B cell (primary cell): Measurements from ENCODE around the gene CPSF4L. TPM values are rescaled to one million over a fixed set of nuclear protein-coding genes. Genes with fewer than 3 reads are reported as not detected.

Experiments
- ATAC-seq: fragments of 200-7000 bp; cut with Tn5 transposase; one replicate; pipeline ENCODE4 v1.10.0; 2021; ENCODE audit warnings: low read depth, mild to moderate bottlenecking, moderate number of reproducible peaks, moderate library complexity
- CTCF ChIA-PET: fragments of 350-600 bp; sonication (Branson Sonifier 250); formaldehyde crosslinking; loops from one replicate; lab custom pipeline; 2021; ENCODE audit warnings: antibody characterized with exemption, inconsistent platforms; lab: Charles Lee
- POLR2A ChIA-PET: fragments of 350-600 bp; sonication (Branson Sonifier 250); formaldehyde crosslinking; loops from one replicate; lab custom pipeline; 2021; ENCODE audit warnings: antibody characterized with exemption; lab: Charles Lee
- DNase-seq: peaks from one replicate; pipeline ENCODE4 v3.0.0; 2013
- H2AFZ ChIP-seq: 2 replicates; pipeline ENCODE4 v1.6.1; 2012; ENCODE audit warnings: mild to moderate bottlenecking, low read depth, low read length; ENCODE audit not compliant: insufficient read depth, poor library complexity, severe bottlenecking
- H3K27ac ChIP-seq, 2 donors: 1 replicate in 1 of 2; 2 replicates in 1 of 2; pipeline ENCODE4 v1.5.1; 2012 to 2013; ENCODE audit warnings: low read length in 2 of 2, mild to moderate bottlenecking in 2 of 2, moderate library complexity in 1 of 2
- H3K27me3 ChIP-seq, 4 experiments: fragments of 200-600 bp in 1 of 4; sonication (generic) in 1 of 4; replicated peaks in 1 of 4; 1 replicate in 2 of 4; 2 replicates in 2 of 4; pipeline versions ENCODE4 v1.6.1 to v1.7.0; 2013 to 2016; ENCODE audit warnings: low read length in 3 of 4, mild to moderate bottlenecking in 2 of 4, mixed read lengths in 1 of 4, moderate library complexity in 1 of 4; ENCODE audit not compliant: insufficient read depth in 4 of 4, control insufficient read depth in 3 of 4; ENCODE audit errors: control extremely low read depth in 1 of 4
- H3K36me3 ChIP-seq, 2 experiments: replicated peaks in 1 of 2; 1 replicate in 1 of 2; 2 replicates in 1 of 2; pipeline versions ENCODE4 v1.6.1 to v1.7.1; 2013; ENCODE audit warnings: low read length in 1 of 2; ENCODE audit not compliant: insufficient read depth in 2 of 2, control insufficient read depth in 1 of 2; ENCODE audit errors: control extremely low read depth in 1 of 2, extremely low read depth in 1 of 2
- H3K4me1 ChIP-seq, 2 donors: fragments of 200-600 bp in 1 of 2; sonication (generic) in 1 of 2; 1 replicate in 1 of 2; 2 replicates in 1 of 2; pipeline versions ENCODE4 v1.5.1 to v1.6.1; 2013 to 2017; ENCODE audit warnings: low read length in 2 of 2; ENCODE audit not compliant: control insufficient read depth in 2 of 2, insufficient read depth in 2 of 2
- H3K4me2 ChIP-seq: replicated peaks from 2 replicates; pipeline ENCODE3; 2012; ENCODE audit warnings: mild to moderate bottlenecking, low read depth, low read length; ENCODE audit not compliant: poor library complexity, severe bottlenecking
- H3K4me3 ChIP-seq, 5 experiments: fragments of 200-600 bp in 1 of 5; sonication (generic) in 1 of 5; 1 replicate in 3 of 5; 2 replicates in 2 of 5; pipeline versions ENCODE4 v1.5.1 to v1.7.0; 2011 to 2016; ENCODE audit warnings: low read length in 4 of 5, mild to moderate bottlenecking in 4 of 5, low read depth in 2 of 5, control low read depth in 1 of 5, moderate library complexity in 1 of 5; ENCODE audit not compliant: insufficient read depth in 1 of 5; ENCODE audit errors: control extremely low read depth in 1 of 5, extremely low read depth in 1 of 5
- H3K79me2 ChIP-seq: fragments of 200-600 bp; sonication (generic); one replicate; pipeline ENCODE4 v1.6.0; 2016; ENCODE audit warnings: low read length; ENCODE audit not compliant: control insufficient read depth, insufficient read depth
- H3K9ac ChIP-seq: fragments of 200-600 bp; sonication (generic); 2 replicates; pipeline ENCODE4 v1.6.1; 2017; ENCODE audit warnings: mild to moderate bottlenecking, low read length, moderate library complexity
- H3K9me3 ChIP-seq, 3 donors: one replicate each; pipeline versions ENCODE4 v1.6.1 to v1.7.1; 2013; ENCODE audit warnings: low read length in 2 of 3; ENCODE audit not compliant: control insufficient read depth in 2 of 3, insufficient read depth in 1 of 3; ENCODE audit errors: control extremely low read depth in 1 of 3
- H4K20me1 ChIP-seq: 2 replicates; pipeline ENCODE4 v1.6.0; 2012; ENCODE audit warnings: mild to moderate bottlenecking, low read length; ENCODE audit not compliant: insufficient read depth, control insufficient read depth, poor library complexity, severe bottlenecking
- H3K27ac Mint-ChIP-seq: one replicate; pipeline ENCODE4 v1.8.0; 2021; ENCODE audit warnings: mixed read lengths
- H3K27me3 Mint-ChIP-seq: one replicate; pipeline ENCODE4 v1.8.0; 2021; ENCODE audit warnings: mixed read lengths
- H3K4me1 Mint-ChIP-seq: one replicate; pipeline ENCODE4 v1.8.0; 2021; ENCODE audit warnings: mixed read lengths
- H3K4me3 Mint-ChIP-seq: one replicate; pipeline ENCODE4 v1.8.0; 2021; ENCODE audit warnings: mixed read lengths
- H3K9me3 Mint-ChIP-seq: one replicate; pipeline ENCODE4 v1.8.0; 2022; ENCODE audit warnings: mixed read lengths; ENCODE audit not compliant: insufficient read depth
- EZH2 ChIP-seq: IDR thresholded peaks from 2 replicates; pipeline ENCODE4 v1.6.1; 2012; ENCODE audit warnings: borderline replicate concordance, low read depth, mild to moderate bottlenecking, moderate library complexity, low read length; ENCODE audit not compliant: insufficient read depth, poor library complexity, severe bottlenecking
- WGBS: methylation state at CpG from one replicate; pipeline ENCODE4 v1.1.5; 2013; ENCODE audit warnings: missing lambda C conversion rate; ENCODE audit not compliant: insufficient coverage; 5-methylcytosine and 5-hydroxymethylcytosine counted together
- intact Hi-C: fragments of 100-400 bp; cut with micrococcal nuclease; formaldehyde crosslinking; loops from one replicate; pipeline ENCODE4 v1.10.0; 2022
- polyA plus RNA-seq: library from polyadenylated mRNA; depleted of rRNA; stranded (reverse); fragments of >200 nt; gene quantifications from 2 replicates; pipeline ENCODE4 v1.2.3, GENCODE V29; 2012
- total RNA-seq, 2 donors: library from RNA; stranded (reverse); fragments of 120-200 nt in 1 of 2; gene quantifications; 1 replicate in 1 of 2; 2 replicates in 1 of 2; pipeline versions ENCODE4 v1.2.3 to v1.2.4, GENCODE V29; 2013 to 2022
- TF ChIP-seq, protein P1 (sequence below): fragments of 200-600 bp; IDR thresholded peaks from one replicate; pipeline ENCODE4 v1.8.0; 2022; ENCODE audit warnings: antibody characterized with exemption, mild to moderate bottlenecking

The CPSF4L gene
- total and polyA plus RNA-seq, 2 donors (not counting 1 experiment from before 2014, with no cell fraction given) = not detected

DNA sequence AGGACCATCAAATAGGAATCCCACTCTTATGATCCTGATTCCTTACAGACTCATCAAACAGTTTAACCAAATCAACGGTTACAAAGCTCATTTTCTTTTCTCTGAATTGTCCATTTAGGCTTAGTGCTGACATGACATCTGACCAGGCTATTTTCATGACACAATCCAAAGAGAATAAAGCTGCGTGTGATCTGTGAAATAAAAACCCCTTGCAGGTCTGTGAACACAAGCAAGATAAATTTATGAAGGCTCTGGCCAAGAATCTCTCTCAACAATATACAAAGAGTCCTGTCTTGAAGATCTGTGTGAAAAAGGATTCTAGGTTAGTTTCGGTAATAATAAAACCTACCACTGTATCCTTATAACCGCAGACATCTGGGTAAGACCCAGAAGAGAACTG, 46.8 kb downstream of the CPSF4L start:
- CTCF ChIA-PET = no interaction called here

DNA sequence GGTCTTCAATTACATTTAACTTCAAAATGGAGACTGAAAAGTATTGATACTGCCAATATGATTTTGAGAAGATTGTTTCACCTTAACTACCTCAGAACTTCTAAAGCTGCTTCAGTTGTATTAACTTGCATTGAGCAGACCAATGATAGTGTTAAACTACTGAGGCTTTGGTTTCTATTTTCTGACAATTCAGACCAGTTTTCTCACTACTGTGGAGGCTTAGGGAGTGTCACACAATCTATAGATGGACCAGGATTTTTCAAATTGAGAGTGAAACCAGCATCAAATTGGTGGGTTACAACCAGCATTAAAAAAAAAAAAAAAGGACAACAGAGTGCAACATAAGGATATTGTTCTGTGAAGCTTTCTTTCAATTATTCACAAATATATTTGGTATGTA, 47.7 kb downstream of the CPSF4L start:
- Histone ChIP-seq H3K27me3 (no peaks in the 10 kb centered on the region), H3K9ac (no peak overlapping the region), H3K36me3 (peaks cover 2 to 36% of the 10 kb centered on the region in 2 experiments), H3K27ac (no peak overlapping the region), H3K4me2 (no peak overlapping the region), H4K20me1 (peaks cover 12% of the 10 kb centered on the region), H3K9me3 (no peaks in the 10 kb centered on the region), H3K4me1 (no peaks in the 10 kb centered on the region), H2AFZ (no peak overlapping the region), H3K4me3 (no peak overlapping the region), H3K79me2 (peaks cover 40% of the 10 kb centered on the region)
- no peak overlapping the region for H3K27ac Mint-ChIP-seq
- H3K27me3 Mint-ChIP-seq = no peaks in the 10 kb centered on the region
- H3K4me3 Mint-ChIP-seq = no peak overlapping the region
- no peaks in the 10 kb centered on the region for H3K9me3 Mint-ChIP-seq
- ChIA-PET POLR2A (interaction anchor here (0.7 kb wide), 1 partner anchor 8 kb away, joined by 5 read pairs; no protein-coding TSS in a partner anchor), CTCF (no interaction called here)
- no peak for DNase-seq
- no peak for TF ChIP-seq EZH2
- TF ChIP-seq, protein P1, sequence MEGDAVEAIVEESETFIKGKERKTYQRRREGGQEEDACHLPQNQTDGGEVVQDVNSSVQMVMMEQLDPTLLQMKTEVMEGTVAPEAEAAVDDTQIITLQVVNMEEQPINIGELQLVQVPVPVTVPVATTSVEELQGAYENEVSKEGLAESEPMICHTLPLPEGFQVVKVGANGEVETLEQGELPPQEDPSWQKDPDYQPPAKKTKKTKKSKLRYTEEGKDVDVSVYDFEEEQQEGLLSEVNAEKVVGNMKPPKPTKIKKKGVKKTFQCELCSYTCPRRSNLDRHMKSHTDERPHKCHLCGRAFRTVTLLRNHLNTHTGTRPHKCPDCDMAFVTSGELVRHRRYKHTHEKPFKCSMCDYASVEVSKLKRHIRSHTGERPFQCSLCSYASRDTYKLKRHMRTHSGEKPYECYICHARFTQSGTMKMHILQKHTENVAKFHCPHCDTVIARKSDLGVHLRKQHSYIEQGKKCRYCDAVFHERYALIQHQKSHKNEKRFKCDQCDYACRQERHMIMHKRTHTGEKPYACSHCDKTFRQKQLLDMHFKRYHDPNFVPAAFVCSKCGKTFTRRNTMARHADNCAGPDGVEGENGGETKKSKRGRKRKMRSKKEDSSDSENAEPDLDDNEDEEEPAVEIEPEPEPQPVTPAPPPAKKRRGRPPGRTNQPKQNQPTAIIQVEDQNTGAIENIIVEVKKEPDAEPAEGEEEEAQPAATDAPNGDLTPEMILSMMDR = no peak
- ATAC-seq = no peak
- intact Hi-C loops = no loop called here
- peaks cover 2% of the 10 kb centered on the region for H3K4me1 Mint-ChIP-seq

More for the DNA sequence above, 46.8 kb downstream of the CPSF4L start:
- TF ChIP-seq, protein P1 = no peak
- TF ChIP-seq EZH2 = no peak
- no peak overlapping the region for H3K27ac Mint-ChIP-seq
- Histone ChIP-seq H3K79me2 (peaks cover 43% of the 10 kb centered on the region), H3K9me3 (no peaks in the 10 kb centered on the region), H3K27me3 (no peaks in the 10 kb centered on the region), H3K4me1 (no peaks in the 10 kb centered on the region), H3K27ac (no peak overlapping the region), H3K36me3 (peaks cover under 1 to 28% of the 10 kb centered on the region in 2 experiments), H4K20me1 (peaks cover 9% of the 10 kb centered on the region), H3K4me3 (no peak overlapping the region), H3K9ac (no peak overlapping the region), H3K4me2 (no peak overlapping the region), H2AFZ (no peak overlapping the region)
- DNase-seq = no peak
- H3K27me3 Mint-ChIP-seq = no peaks in the 10 kb centered on the region
- H3K9me3 Mint-ChIP-seq = no peaks in the 10 kb centered on the region
- H3K4me1 Mint-ChIP-seq = peaks cover 2% of the 10 kb centered on the region
- H3K4me3 Mint-ChIP-seq = no peak overlapping the region
- ATAC-seq = no peak
- POLR2A ChIA-PET = interaction anchor here (0.7 kb wide), 1 partner anchor 9 kb away, joined by 5 read pairs; no protein-coding TSS in a partner anchor
- WGBS = no CpG with 5 or more reads among the region's 4 CpGs
- intact Hi-C loops = no loop called here
